PC-9 (cell line): Measurements from ENCODE around the gene SLC6A18. TPM values are rescaled to one million over a fixed set of nuclear protein-coding genes. Genes with fewer than 3 reads are reported as not detected.

Experiments used
- Bru-seq: library from RNA; stranded (reverse); fragments of 400-500 nt; gene quantifications from one replicate; lab custom pipeline; 2021; lab: Mats Ljungman, UMichigan
- BruChase-seq, 2 experiments: library from RNA; stranded (reverse); fragments of 400-500 nt; gene quantifications; one replicate each; lab custom pipeline; 2021; lab: Mats Ljungman, UMichigan
- BruUV-seq: library from RNA; stranded (reverse); fragments of 400-500 nt; replicated peaks from 2 replicates; lab custom pipeline; 2021; lab: Mats Ljungman, UMichigan
- CTCF ChIA-PET: fragments of 300-600 bp; sonication (Branson Sonifier 250); formaldehyde crosslinking; loops from one replicate; lab custom pipeline; 2022; ENCODE audit warnings: antibody characterized with exemption; lab: Charles Lee
- POLR2A ChIA-PET: fragments of 300-600 bp; sonication (Branson Sonifier 250); formaldehyde crosslinking; loops from one replicate; lab custom pipeline; 2022; ENCODE audit warnings: antibody characterized with exemption; ENCODE audit not compliant: unreplicated experiment; lab: Charles Lee
- DNase-seq, 2 experiments: peaks; one replicate each; pipeline versions ENCODE4 v3.0.0 to v3.0.0-alpha.2; 2015 to 2022; ENCODE audit warnings: mixed read lengths in 1 of 2
- H2AFZ ChIP-seq: fragments of 200-600 bp; sonication (generic); 2 replicates; pipeline ENCODE4 v1.8.1; 2017; ENCODE audit warnings: antibody characterized with exemption
- H3F3A ChIP-seq: fragments of 200-600 bp; sonication (generic); 2 replicates; pipeline ENCODE4 v1.8.1; 2017; ENCODE audit warnings: antibody characterized with exemption, mild to moderate bottlenecking, low read depth; ENCODE audit not compliant: insufficient read depth
- H3K27ac ChIP-seq: fragments of 200-600 bp; sonication (generic); 2 replicates; pipeline ENCODE4 v1.6.1; 2016; ENCODE audit warnings: mixed run types
- H3K27me3 ChIP-seq: fragments of 200-600 bp; sonication (generic); 2 replicates; pipeline ENCODE4 v1.6.1; 2016; ENCODE audit warnings: low read depth, mixed run types; ENCODE audit not compliant: insufficient read depth
- H3K36me3 ChIP-seq: fragments of 200-600 bp; sonication (generic); 2 replicates; pipeline ENCODE4 v1.6.1; 2016; ENCODE audit warnings: low read depth, mixed run types
- H3K4me1 ChIP-seq: fragments of 200-600 bp; sonication (generic); replicated peaks from 2 replicates; pipeline ENCODE4 v1.6.1; 2016; ENCODE audit warnings: mixed run types; ENCODE audit not compliant: insufficient read depth
- H3K4me2 ChIP-seq: fragments of 200-600 bp; sonication (generic); 2 replicates; pipeline ENCODE4 v1.6.1; 2017; ENCODE audit warnings: mixed run types
- H3K4me3 ChIP-seq: fragments of 200-600 bp; sonication (generic); 2 replicates; pipeline ENCODE4 v1.6.1; 2016; ENCODE audit warnings: mixed run types
- H3K79me2 ChIP-seq: fragments of 200-600 bp; sonication (generic); 2 replicates; pipeline ENCODE4 v1.6.1; 2017; ENCODE audit warnings: low read depth, mixed run types
- H3K9me2 ChIP-seq: fragments of 200-600 bp; sonication (generic); 2 replicates; pipeline ENCODE4 v1.8.1; 2017; ENCODE audit warnings: mild to moderate bottlenecking; ENCODE audit not compliant: insufficient read depth
- H3K9me3 ChIP-seq: fragments of 200-600 bp; sonication (generic); 2 replicates; pipeline ENCODE4 v1.8.1; 2016; ENCODE audit warnings: low read depth; ENCODE audit not compliant: insufficient read depth
- H4K20me1 ChIP-seq: fragments of 200-600 bp; sonication (generic); 2 replicates; pipeline ENCODE4 v1.8.1; 2017; ENCODE audit not compliant: insufficient read depth
- CTCF ChIP-seq: fragments of 200-600 bp; sonication (generic); conservative IDR thresholded peaks from 2 replicates; pipeline ENCODE4 v1.6.1; 2017; ENCODE audit warnings: mixed run types, antibody characterized with exemption, mild to moderate bottlenecking, moderate library complexity
- EZH2 ChIP-seq: fragments of 200-600 bp; sonication (generic); IDR thresholded peaks from 2 replicates; pipeline ENCODE4 v1.8.0; 2017; ENCODE audit warnings: antibody characterized with exemption, low read depth
- intact Hi-C: fragments of 100-400 bp; cut with micrococcal nuclease; formaldehyde crosslinking; loops from one replicate; pipeline ENCODE4 v1.10.0; 2022; ENCODE audit not compliant: unreplicated experiment
- long read RNA-seq: library from polyadenylated mRNA; stranded (forward); transcript quantifications from one replicate; pipeline ENCODE4 v2.0.0, GENCODE V29; 2022
- total RNA-seq: library from RNA; stranded (reverse); gene quantifications from 2 replicates; pipeline ENCODE4 v1.2.3, GENCODE V29; 2021

The SLC6A18 gene
- not detected in 2 replicates for total RNA-seq
- not detected for Bru-seq, nascent RNA
- not detected for BruChase-seq, experiment 1, labeled RNA remaining after a 2-hour chase
- not detected for BruChase-seq, experiment 2, labeled RNA remaining after a 6-hour chase
- long read RNA-seq = 0 reads

- Histone ChIP-seq H3K36me3 (no peaks in the 10 kb centered on the region), H3K79me2 (no peaks in the 10 kb centered on the region), H2AFZ (no peak within 1 kb of the TSS), H3K9me3 (peaks cover 5% of the 10 kb centered on the region; the same call in 1 of the 2 replicates), H3K4me1 (no peaks in the 10 kb centered on the region; the same call in 1 of the 2 replicates), H3K27ac (no peak within 1 kb of the TSS), H4K20me1 (peaks cover 11% of the 10 kb centered on the region), H3K4me3 (no peak within 1 kb of the TSS), H3K4me2 (no peak within 1 kb of the TSS), H3K27me3 (peaks cover 96% of the 10 kb centered on the region), H3F3A (peaks cover 10% of the 10 kb centered on the region), H3K9me2 (no peaks in the 10 kb centered on the region)
- intact Hi-C loops = no loop called here
- TF ChIP-seq CTCF = no peak
- no peak for TF ChIP-seq EZH2
- no TSS peak for BruUV-seq
- ChIA-PET CTCF (no interaction called here), POLR2A (no interaction called here)
- DNase-seq = no peak
Measured at GRCh38 chr5:1225081-1225480, at the start of gene SLC6A18. SLC6A18 (plus strand) TSS chr5:1225381; CDS start chr5:1225478, 97 bp downstream.

- H3K27ac ChIP-seq = no peak overlapping the region
- no peak for DNase-seq
- H2AFZ ChIP-seq = no peak overlapping the region
- peaks cover 92% of the 10 kb centered on the region for H3K27me3 ChIP-seq
- no peak overlapping the region for H3K4me3 ChIP-seq
- no peak overlapping the region for H3K4me2 ChIP-seq
- no peaks in the 10 kb centered on the region for H3K9me2 ChIP-seq
- ChIA-PET CTCF (no interaction called here), POLR2A (no interaction called here)
- TF ChIP-seq CTCF (no peak; the same call in 1 of the 2 replicates), EZH2 (no peak)
- no peaks in the 10 kb centered on the region for H3K9me3 ChIP-seq
- H3K4me1 ChIP-seq = no peaks in the 10 kb centered on the region
- intact Hi-C loops = no loop called here
- no peaks in the 10 kb centered on the region for H4K20me1 ChIP-seq
- H3F3A ChIP-seq = peaks cover 3% of the 10 kb centered on the region
- H3K36me3 ChIP-seq = no peaks in the 10 kb centered on the region
- H3K79me2 ChIP-seq = no peaks in the 10 kb centered on the region
- BruUV-seq = no TSS peak
Measured at GRCh38 chr5:1175801-1176472, 49.2 kb upstream of the SLC6A18 start.

GRCh38 chr5:1176473-1177391 lies 48.4 kb upstream of the SLC6A18 start:
- no peaks in the 10 kb centered on the region for H3K9me3 ChIP-seq
- H3K79me2 ChIP-seq = no peaks in the 10 kb centered on the region
- TF ChIP-seq CTCF (no peak; the same call in 1 of the 2 replicates), EZH2 (no peak)
- H3K27me3 ChIP-seq = peaks cover 92% of the 10 kb centered on the region
- H3K27ac ChIP-seq = no peak overlapping the region
- BruUV-seq = no TSS peak
- H4K20me1 ChIP-seq = no peaks in the 10 kb centered on the region
- no peaks in the 10 kb centered on the region for H3K36me3 ChIP-seq
- no peaks in the 10 kb centered on the region for H3K9me2 ChIP-seq
- no peak overlapping the region for H3K4me2 ChIP-seq
- intact Hi-C loops = no loop called here
- ChIA-PET CTCF (no interaction called here), POLR2A (no interaction called here)
- H3F3A ChIP-seq = no peaks in the 10 kb centered on the region; the same call in 1 of the 2 replicates
- no peak for DNase-seq
- no peaks in the 10 kb centered on the region for H3K4me1 ChIP-seq
- no peak overlapping the region for H3K4me3 ChIP-seq
- no peak overlapping the region for H2AFZ ChIP-seq
